HUES64 (cell line): Measurements from ENCODE around the gene CREBBP.

Experiments
- H3K27ac ChIP-seq: 2 replicates; pipeline ENCODE4 v1.7.0; 2013; ENCODE audit warnings: low read depth, low read length, inconsistent platforms
- H3K27me3 ChIP-seq: 2 replicates; pipeline ENCODE4 v1.6.1; 2013; ENCODE audit warnings: mild to moderate bottlenecking, low read length; ENCODE audit not compliant: insufficient read depth
- H3K36me3 ChIP-seq: 2 replicates; pipeline ENCODE4 v1.6.1; 2013; ENCODE audit warnings: mild to moderate bottlenecking, low read length; ENCODE audit not compliant: insufficient read depth
- H3K4me1 ChIP-seq: 2 replicates; pipeline ENCODE4 v1.6.1; 2013; ENCODE audit warnings: mild to moderate bottlenecking, low read length, moderate library complexity; ENCODE audit not compliant: insufficient read depth
- H3K4me3 ChIP-seq: 2 replicates; pipeline ENCODE4 v1.5.1; 2013; ENCODE audit warnings: mild to moderate bottlenecking, low read length, moderate library complexity
- H3K9ac ChIP-seq: 2 replicates; pipeline ENCODE4 v1.6.1; 2013; ENCODE audit warnings: mild to moderate bottlenecking, low read depth, low read length
- H3K9me3 ChIP-seq: 2 replicates; pipeline ENCODE4 v1.6.1; 2013; ENCODE audit warnings: low read depth, low read length; ENCODE audit not compliant: insufficient read depth
- WGBS: fragments of 150-250, 120-280 bp; methylation state at CpG from one replicate; pipeline ENCODE4 v1.1.7; 2013; ENCODE audit warnings: missing lambda C conversion rate; 5-methylcytosine and 5-hydroxymethylcytosine counted together

CREBBP gene

DNA sequence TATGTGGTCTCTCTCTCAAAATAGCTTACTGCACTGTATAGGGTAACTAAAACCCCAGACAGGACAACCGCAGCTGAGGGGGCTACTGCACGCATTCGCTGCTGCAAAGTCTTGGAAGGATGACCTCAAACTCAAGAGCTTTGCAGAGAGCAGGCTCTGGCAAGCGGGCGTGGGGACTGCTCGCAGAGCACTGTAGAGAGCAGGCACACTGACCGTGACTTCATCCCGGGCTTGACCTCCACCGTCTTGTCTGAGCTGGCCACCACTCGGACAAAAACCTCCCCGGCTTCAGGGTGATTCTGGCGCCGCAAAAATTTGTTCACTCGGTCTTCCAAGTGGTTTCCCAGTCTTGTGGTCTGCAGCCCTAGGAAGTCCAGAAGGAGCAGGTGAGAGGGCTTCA lies 140.3 kb downstream of the CREBBP start:
- no peak overlapping the region for H3K9ac ChIP-seq
- no peak overlapping the region for H3K27ac ChIP-seq
- H3K9me3 ChIP-seq, result no peaks in the 10 kb centered on the region
- H3K27me3 ChIP-seq, result no peaks in the 10 kb centered on the region
- H3K4me3 ChIP-seq, result no peak overlapping the region
- H3K4me1 ChIP-seq, result peaks cover 6% of the 10 kb centered on the region; the same call in 1 of the 2 replicates
- WGBS, result 96% methylated on average over 14 of the region's 14 CpGs
- H3K36me3 ChIP-seq, result peaks cover 90% of the 10 kb centered on the region

DNA sequence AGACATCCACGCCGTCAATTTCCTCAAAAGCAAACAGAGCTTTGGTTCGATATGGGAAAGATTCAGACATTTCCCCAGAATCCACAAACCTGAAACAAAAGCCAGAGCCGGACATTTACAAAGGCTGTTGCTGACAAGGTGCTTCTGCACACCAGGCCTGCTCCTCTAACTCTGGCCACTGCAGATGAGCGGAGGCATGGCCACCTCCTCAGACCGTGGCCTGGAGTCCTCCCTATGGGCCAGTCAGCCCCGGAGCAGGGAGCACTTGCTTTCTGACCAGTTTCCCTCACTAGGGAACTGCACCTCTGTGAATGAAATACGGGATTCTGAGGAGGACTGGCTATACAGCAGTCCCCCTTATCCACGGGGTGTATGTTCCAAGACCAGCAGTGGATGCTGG lies 140.9 kb downstream of the CREBBP start:
- no peak overlapping the region for H3K27ac ChIP-seq
- 95% methylated on average over 9 of the region's 9 CpGs for WGBS

DNA sequence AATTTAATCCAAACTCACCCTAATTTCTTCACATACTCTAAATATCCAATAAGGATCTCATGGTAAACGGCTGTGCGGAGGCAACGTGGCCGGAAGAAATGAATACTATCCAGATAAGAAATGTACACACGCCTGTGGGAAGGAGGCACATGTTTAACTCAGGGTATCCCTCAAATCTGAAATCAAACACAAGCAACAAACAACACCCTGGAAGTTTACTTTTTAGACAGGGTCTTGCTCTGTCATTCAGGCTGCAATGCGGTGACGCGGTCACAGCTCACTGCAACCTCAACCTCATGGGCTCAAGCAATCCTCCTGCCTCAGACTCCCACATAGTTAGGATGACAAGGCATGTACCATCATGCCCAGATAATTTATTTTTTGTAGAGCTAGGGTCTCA lies 142.0 kb downstream of the CREBBP start:
- peaks cover 91% of the 10 kb centered on the region for H3K36me3 ChIP-seq

More for the DNA sequence above, 140.9 kb downstream of the CREBBP start:
- Histone ChIP-seq H3K4me1 (peaks cover 6% of the 10 kb centered on the region; the same call in 1 of the 2 replicates), H3K9ac (no peak overlapping the region), H3K9me3 (no peaks in the 10 kb centered on the region), H3K4me3 (no peak overlapping the region), H3K27me3 (no peaks in the 10 kb centered on the region), H3K36me3 (peaks cover 90% of the 10 kb centered on the region)

GRCh38 chr16:3738128-3738527 lies 142.4 kb downstream of the CREBBP start:
- Histone ChIP-seq H3K36me3 (peaks cover 90% of the 10 kb centered on the region), H3K9me3 (no peaks in the 10 kb centered on the region), H3K4me3 (no peak overlapping the region), H3K9ac (no peak overlapping the region), H3K4me1 (peaks cover 6% of the 10 kb centered on the region; the same call in 1 of the 2 replicates), H3K27ac (no peak overlapping the region), H3K27me3 (no peaks in the 10 kb centered on the region)
- WGBS, result 94% methylated on average over 5 of the region's 5 CpGs

More for the DNA sequence above, 142.0 kb downstream of the CREBBP start:
- Histone ChIP-seq H3K4me1 (peaks cover 6% of the 10 kb centered on the region; the same call in 1 of the 2 replicates), H3K9me3 (no peaks in the 10 kb centered on the region), H3K27me3 (no peaks in the 10 kb centered on the region), H3K9ac (no peak overlapping the region), H3K4me3 (no peak overlapping the region), H3K27ac (no peak overlapping the region)
- WGBS, result 99% methylated on average over 8 of the region's 8 CpGs

- Histone ChIP-seq H3K9me3 (no peaks in the 10 kb centered on the region), H3K27ac (no peak overlapping the region), H3K4me3 (no peak overlapping the region), H3K9ac (no peak overlapping the region), H3K27me3 (no peaks in the 10 kb centered on the region), H3K36me3 (peaks cover 86% of the 10 kb centered on the region), H3K4me1 (peaks cover 6% of the 10 kb centered on the region; the same call in 1 of the 2 replicates)
- WGBS, result 72% methylated on average over 8 of the region's 8 CpGs
Measured at GRCh38 chr16:3737181-3737580, 143.3 kb downstream of the CREBBP start.

DNA sequence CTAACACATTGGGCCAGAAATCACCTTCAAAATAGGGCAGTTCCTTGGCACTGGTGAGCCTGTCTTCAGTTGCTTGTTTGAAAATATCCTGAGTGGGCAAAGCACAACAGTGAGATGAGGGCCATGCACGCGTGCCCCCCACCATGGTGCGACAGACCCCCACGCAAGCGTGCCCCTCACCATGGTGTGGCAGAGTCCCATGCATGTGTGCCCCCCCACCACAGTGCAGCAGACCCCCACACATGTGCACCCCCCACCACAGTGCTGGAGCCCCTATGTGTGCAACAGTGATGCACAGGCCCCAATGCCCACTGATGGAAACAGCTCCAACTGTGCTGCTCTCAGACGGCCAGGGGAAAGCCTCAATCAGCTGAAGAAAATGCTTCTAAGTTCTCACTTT lies 144.4 kb downstream of the CREBBP start:
- H3K27me3 ChIP-seq, result no peaks in the 10 kb centered on the region
- H3K36me3 ChIP-seq, result peaks cover 88% of the 10 kb centered on the region

GRCh38 chr16:3735541-3735940 lies 145.0 kb downstream of the CREBBP start:
- Histone ChIP-seq H3K9ac (no peak overlapping the region), H3K27ac (no peak overlapping the region), H3K36me3 (peaks cover 88% of the 10 kb centered on the region), H3K4me3 (no peak overlapping the region), H3K27me3 (no peaks in the 10 kb centered on the region), H3K9me3 (no peaks in the 10 kb centered on the region), H3K4me1 (peaks cover 6% of the 10 kb centered on the region; the same call in 1 of the 2 replicates)
- WGBS, result 96% methylated on average over 13 of the region's 13 CpGs

More for the DNA sequence above, 144.4 kb downstream of the CREBBP start:
- no peaks in the 10 kb centered on the region for H3K9me3 ChIP-seq
- H3K4me3 ChIP-seq, result no peak overlapping the region
- no peak overlapping the region for H3K27ac ChIP-seq
- WGBS, result 96% methylated on average over 6 of the region's 6 CpGs
- peaks cover 6% of the 10 kb centered on the region; the same call in 1 of the 2 replicates for H3K4me1 ChIP-seq
- H3K9ac ChIP-seq, result no peak overlapping the region

GRCh38 chr16:3734758-3735221 lies 145.7 kb downstream of the CREBBP start:
- Histone ChIP-seq H3K27me3 (no peaks in the 10 kb centered on the region), H3K9me3 (no peaks in the 10 kb centered on the region), H3K9ac (no peak overlapping the region), H3K4me1 (peaks cover 6% of the 10 kb centered on the region; the same call in 1 of the 2 replicates), H3K36me3 (peaks cover 88% of the 10 kb centered on the region), H3K27ac (no peak overlapping the region), H3K4me3 (no peak overlapping the region)
- 97% methylated on average over 25 of the region's 25 CpGs for WGBS

- Histone ChIP-seq H3K9ac (no peak overlapping the region), H3K27me3 (no peaks in the 10 kb centered on the region), H3K27ac (no peak overlapping the region), H3K36me3 (peaks cover 88% of the 10 kb centered on the region), H3K4me1 (peaks cover 6% of the 10 kb centered on the region; the same call in 1 of the 2 replicates), H3K9me3 (no peaks in the 10 kb centered on the region), H3K4me3 (no peak overlapping the region)
- WGBS, result 96% methylated on average over 27 of the region's 27 CpGs
Measured at GRCh38 chr16:3734084-3734757, 146.3 kb downstream of the CREBBP start.

GRCh38 chr16:3732171-3732570 lies 148.3 kb downstream of the CREBBP start:
- H3K36me3 ChIP-seq, result peaks cover 90% of the 10 kb centered on the region
- no peaks in the 10 kb centered on the region for H3K9me3 ChIP-seq
- H3K27ac ChIP-seq, result no peak overlapping the region
- no peaks in the 10 kb centered on the region for H3K27me3 ChIP-seq
- peaks cover 6% of the 10 kb centered on the region; the same call in 1 of the 2 replicates for H3K4me1 ChIP-seq
- WGBS, result 91% methylated on average over 8 of the region's 8 CpGs
- H3K4me3 ChIP-seq, result no peak overlapping the region
- no peak overlapping the region for H3K9ac ChIP-seq

DNA sequence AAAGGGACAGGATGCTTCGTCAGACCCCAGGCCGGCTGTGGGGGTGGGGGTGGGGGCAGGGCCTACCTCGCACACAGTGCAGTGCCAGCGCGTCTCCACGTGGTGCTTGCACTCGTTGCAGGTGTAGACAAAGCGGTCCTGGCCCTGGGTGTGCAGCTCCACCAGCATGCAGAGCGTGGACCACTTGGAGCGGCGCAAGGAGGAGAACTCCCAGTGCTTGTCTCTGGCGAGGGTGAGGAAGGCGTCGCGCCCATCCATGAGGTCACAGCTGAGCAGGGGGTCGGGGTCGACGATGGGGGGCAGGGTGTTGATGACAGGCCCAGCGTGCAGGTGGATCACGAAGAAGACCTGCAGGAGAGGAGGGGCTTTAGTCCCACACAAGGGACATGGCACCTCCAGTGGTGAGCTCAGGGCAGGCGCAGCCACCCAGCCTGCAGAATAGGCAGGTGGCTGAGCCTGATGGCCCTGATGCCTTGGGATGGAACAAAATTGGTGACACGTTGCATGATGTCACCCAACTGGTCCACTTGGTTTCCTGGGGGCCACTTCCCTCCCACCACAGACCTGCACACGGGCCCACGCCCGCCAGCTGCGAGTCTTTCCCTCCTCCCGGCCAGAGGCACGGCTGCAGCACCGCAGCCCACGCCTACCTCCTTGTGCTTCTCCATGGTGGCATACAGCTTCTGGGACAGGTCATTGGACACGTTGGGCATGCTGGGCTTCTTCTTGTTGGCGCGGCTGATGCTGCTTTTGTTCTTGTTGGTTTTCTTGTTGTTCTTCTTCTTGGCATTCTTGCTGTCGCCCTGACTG lies 149.2 kb downstream of the CREBBP start:
- no peaks in the 10 kb centered on the region for H3K9me3 ChIP-seq
- H3K36me3 ChIP-seq, result peaks cover 88% of the 10 kb centered on the region
- H3K27me3 ChIP-seq, result no peaks in the 10 kb centered on the region
- WGBS, result 95% methylated on average over 34 of the region's 34 CpGs
- H3K4me3 ChIP-seq, result no peak overlapping the region
- no peaks in the 10 kb centered on the region for H3K4me1 ChIP-seq
- no peak overlapping the region for H3K9ac ChIP-seq
- H3K27ac ChIP-seq, result no peak overlapping the region
